Measurements from ENCODE around the gene CENPC.
"Not testable (repeated sequence)": the region's sequence is repeated elsewhere in the genome, so short reads cannot be mapped to it uniquely, and the experiment has no call there.

Gene CENPC

GRCh38 chr4:67570537-67570936, 25.2 kb upstream of the CENPC start:
- CTCF ChIA-PET = no interaction called here
- TF ChIP-seq ELF4 (IDR thresholded peaks at IDR 0.05) (no peak), SUZ12 (IDR thresholded peaks at IDR 0.05) (no peak), SP1 (IDR thresholded peaks at IDR 0.05) (no peak), CTBP1 (IDR thresholded peaks at IDR 0.05; ENCODE audit: borderline replicate concordance) (no peak)
- POLR2A ChIA-PET = no interaction called here
- no peak for DNase-seq (ENCODE audit: extremely low spot score)

- ChIA-PET POLR2A (no interaction called here), CTCF (no interaction called here)
- TF ChIP-seq CTBP1 (IDR thresholded peaks at IDR 0.05; ENCODE audit: borderline replicate concordance) (no peak), HDGF (IDR thresholded peaks at IDR 0.05; ENCODE audit: borderline replicate concordance) (no peak), FOXM1 (IDR thresholded peaks at IDR 0.05; ENCODE audit: borderline replicate concordance) (no peak), PKNOX1 (IDR thresholded peaks at IDR 0.05) (no peak), L3MBTL2 (conservative IDR thresholded peaks at IDR 0.05) (no peak), ARNT (IDR thresholded peaks at IDR 0.05) (no peak), FOXA1 (IDR thresholded peaks at IDR 0.05) (no peak), SP1 (IDR thresholded peaks at IDR 0.05) (no peak), TARDBP (IDR thresholded peaks at IDR 0.05) (no peak), FOXK2 (IDR thresholded peaks at IDR 0.05) (no peak), LEF1 (IDR thresholded peaks at IDR 0.05; ENCODE audit: borderline replicate concordance) (no peak), NFRKB (IDR thresholded peaks at IDR 0.05) (no peak), BHLHE40 (IDR thresholded peaks at IDR 0.05; ENCODE audit: borderline replicate concordance) (no peak), SUZ12 (IDR thresholded peaks at IDR 0.05) (no peak)
- DNase-seq (ENCODE audit: extremely low spot score) = no peak
Observed at GRCh38 chr4:67568820-67569219, 23.5 kb upstream of the CENPC start.

GRCh38 chr4:67566335-67566734, 21.0 kb upstream of the CENPC start:
- ChIA-PET POLR2A (no interaction called here), CTCF (no interaction called here)
- TF ChIP-seq CTBP1 (IDR thresholded peaks at IDR 0.05; ENCODE audit: borderline replicate concordance) (no peak), FOXK2 (IDR thresholded peaks at IDR 0.05) (no peak), SUZ12 (IDR thresholded peaks at IDR 0.05) (no peak)
- no peak for DNase-seq (ENCODE audit: extremely low spot score)

- CTCF ChIA-PET = no interaction called here
- POLR2A ChIA-PET = no interaction called here
Observed at GRCh38 chr4:67565284-67565683, 20.0 kb upstream of the CENPC start.

GRCh38 chr4:67558493-67558892, 13.2 kb upstream of the CENPC start, which contains the start of gene STAP1:
STAP1 (plus strand) TSS chr4:67558727; CDS start chr4:67558810, 83 bp downstream.
- ChIA-PET CTCF (no interaction called here), POLR2A (no interaction called here)
- TF ChIP-seq TARDBP (IDR thresholded peaks at IDR 0.05) (no peak), BHLHE40 (IDR thresholded peaks at IDR 0.05; ENCODE audit: borderline replicate concordance) (no peak), PKNOX1 (IDR thresholded peaks at IDR 0.05) (no peak), LEF1 (IDR thresholded peaks at IDR 0.05; ENCODE audit: borderline replicate concordance) (no peak), ELF4 (IDR thresholded peaks at IDR 0.05) (no peak), ZNF384 (IDR thresholded peaks at IDR 0.05) (no peak), ARNT (IDR thresholded peaks at IDR 0.05) (no peak)
- DNase-seq (ENCODE audit: extremely low spot score) = no peak

More at GRCh38 chr4:67565284-67565683, 20.0 kb upstream of the CENPC start:
- TF ChIP-seq SUZ12 (IDR thresholded peaks at IDR 0.05) (no peak), HDGF (IDR thresholded peaks at IDR 0.05; ENCODE audit: borderline replicate concordance) (no peak), FOXK2 (IDR thresholded peaks at IDR 0.05) (no peak), SP1 (IDR thresholded peaks at IDR 0.05) (no peak), TARDBP (IDR thresholded peaks at IDR 0.05) (no peak)
- DNase-seq (ENCODE audit: extremely low spot score) = no peak

- TF ChIP-seq CTBP1 (IDR thresholded peaks at IDR 0.05; ENCODE audit: borderline replicate concordance) (no peak), LEF1 (IDR thresholded peaks at IDR 0.05; ENCODE audit: borderline replicate concordance) (no peak), ARNT (IDR thresholded peaks at IDR 0.05) (no peak), TARDBP (IDR thresholded peaks at IDR 0.05) (no peak), SUZ12 (IDR thresholded peaks at IDR 0.05) (no peak)
- CTCF ChIA-PET = no interaction called here
- POLR2A ChIA-PET = no interaction called here
- no peak for DNase-seq (ENCODE audit: extremely low spot score)
Observed at GRCh38 chr4:67556436-67556835, 11.1 kb upstream of the CENPC start.

GRCh38 chr4:67555447-67555846, 10.1 kb upstream of the CENPC start:
- ChIA-PET CTCF (no interaction called here), POLR2A (no interaction called here)
- DNase-seq (ENCODE audit: extremely low spot score) = no peak
- TF ChIP-seq FOXM1 (IDR thresholded peaks at IDR 0.05; ENCODE audit: borderline replicate concordance) = no peak
- no peak for TF ChIP-seq BHLHE40 (IDR thresholded peaks at IDR 0.05; ENCODE audit: borderline replicate concordance)
- TF ChIP-seq TARDBP (IDR thresholded peaks at IDR 0.05) = no peak
- TF ChIP-seq LEF1 (IDR thresholded peaks at IDR 0.05; ENCODE audit: borderline replicate concordance) = no peak

GRCh38 chr4:67554096-67554495, 8.8 kb upstream of the CENPC start:
- ChIA-PET CTCF (no interaction called here), POLR2A (no interaction called here)
- no peak for DNase-seq (ENCODE audit: extremely low spot score)
- no peak for TF ChIP-seq NFRKB (IDR thresholded peaks at IDR 0.05)
- TF ChIP-seq CTBP1 (IDR thresholded peaks at IDR 0.05; ENCODE audit: borderline replicate concordance) = no peak
- TF ChIP-seq FOXK2 (IDR thresholded peaks at IDR 0.05) = no peak
- no peak for TF ChIP-seq FOXM1 (IDR thresholded peaks at IDR 0.05; ENCODE audit: borderline replicate concordance)

GRCh38 chr4:67552146-67552792, 7.0 kb upstream of the CENPC start:
- CTCF ChIA-PET = interaction anchor here (0.5 kb wide), 1 partner anchor 1618 kb away, joined by 3 read pairs; no protein-coding TSS in a partner anchor
- not testable (repeated sequence) for DNase-seq (ENCODE audit: extremely low spot score)

More at GRCh38 chr4:67552146-67552792, 7.0 kb upstream of the CENPC start:
- POLR2A ChIA-PET = not testable (repeated sequence)

All from HEK293T (cell line).